HG03520 (cell line): Measurements from ENCODE around the gene GABRG3.

Experiments used
- ATAC-seq: cut with Tn5 transposase; IDR thresholded peaks from one replicate; pipeline ENCODE4 v1.9.1; 2021; ENCODE audit warnings: mild to moderate bottlenecking, moderate library complexity; ENCODE audit not compliant: unreplicated experiment

Gene GABRG3

DNA sequence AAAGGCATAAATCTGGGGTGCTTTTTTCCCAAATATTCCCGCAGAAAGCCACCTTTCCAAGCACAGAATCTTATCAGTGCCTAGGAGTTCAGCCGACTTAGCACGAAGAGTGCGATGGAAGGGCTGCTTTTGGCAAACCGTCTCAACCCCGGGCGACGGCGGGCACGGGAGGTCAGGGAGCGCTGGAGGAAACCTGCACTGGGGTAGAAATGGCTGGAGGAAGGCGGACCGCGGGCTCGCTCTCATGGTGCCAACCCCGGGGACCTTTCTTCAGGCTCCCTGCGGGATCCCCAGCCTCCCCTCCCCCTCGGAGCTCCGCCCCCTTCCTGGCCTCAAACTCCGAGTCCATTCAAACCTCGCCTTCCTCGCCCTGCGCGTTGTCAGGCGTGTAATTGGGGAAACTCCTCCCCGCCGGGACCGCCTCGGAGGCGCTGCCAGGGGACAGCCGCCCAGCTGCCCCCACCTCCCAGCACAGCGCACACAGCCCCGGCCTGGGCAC lies at the start of gene GABRG3:
GABRG3 (plus strand) TSS at position 470 of the 499 bp plus-strand sequence.
- no peak for ATAC-seq

DNA sequence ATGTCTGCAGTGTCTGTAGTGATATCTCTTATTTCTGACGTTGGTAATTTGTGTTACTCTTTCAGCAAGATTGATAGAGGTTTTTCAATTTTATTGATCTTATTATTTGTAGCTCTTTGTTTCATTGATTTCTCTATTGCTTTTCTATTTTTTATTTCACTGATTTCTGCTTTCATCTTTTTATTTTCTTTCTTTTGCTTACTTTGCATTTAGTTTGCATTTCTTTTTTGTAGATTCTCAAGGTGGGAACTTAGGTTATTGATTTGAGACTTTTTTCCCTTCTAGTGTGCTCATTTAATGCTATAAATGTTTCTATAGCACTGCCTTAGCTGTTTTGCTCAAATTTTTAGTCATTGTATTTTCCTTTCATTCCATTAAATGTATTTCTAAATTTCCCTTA lies 49.5 kb upstream of the GABRG3 start:
- ATAC-seq, result no peak

- ATAC-seq, result no peak
Measured at GRCh38 chr15:26926081-26926480, 44.9 kb upstream of the GABRG3 start.

DNA sequence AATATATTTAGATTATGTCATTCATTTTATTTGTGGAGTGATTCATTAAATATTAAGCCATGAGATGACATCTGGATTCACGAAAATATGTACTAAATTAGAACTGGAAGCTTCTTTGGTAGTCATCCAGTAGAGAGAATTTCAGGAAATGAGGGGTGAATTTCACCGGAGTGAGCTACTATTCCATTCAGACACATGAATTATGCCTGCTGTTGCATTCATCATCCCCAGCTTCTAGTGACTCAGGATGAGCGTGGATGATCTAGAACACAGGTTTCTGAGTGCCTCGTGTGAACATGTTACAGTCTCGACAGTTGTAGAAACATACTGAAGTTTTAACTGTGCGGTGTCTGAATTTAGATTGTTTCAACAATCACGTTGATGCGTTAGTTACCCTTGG lies 42.9 kb upstream of the GABRG3 start:
- no peak for ATAC-seq

DNA sequence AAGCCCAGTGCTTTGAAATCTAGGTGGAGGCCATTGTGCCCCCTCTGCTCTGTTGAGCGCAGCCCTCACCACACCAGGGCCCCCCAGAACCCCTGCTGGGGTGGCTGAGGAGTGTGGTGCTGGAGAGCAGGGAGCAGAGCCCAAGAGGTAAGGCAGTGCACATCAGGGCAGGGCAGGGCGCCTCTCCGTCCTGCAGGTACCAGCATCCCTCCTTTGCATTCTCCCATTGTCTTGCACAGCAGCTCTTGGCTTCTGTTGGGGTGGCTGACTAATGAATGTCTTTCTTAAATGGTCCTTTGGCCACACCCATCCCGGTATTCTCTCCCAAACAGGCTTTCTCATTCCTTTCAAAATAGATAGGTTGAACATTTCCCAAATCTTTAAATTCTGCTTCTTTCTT lies 41.4 kb upstream of the GABRG3 start:
- no peak for ATAC-seq

GRCh38 chr15:26934848-26935247 lies 36.1 kb upstream of the GABRG3 start:
- no peak for ATAC-seq

GRCh38 chr15:26935322-26935721 lies 35.7 kb upstream of the GABRG3 start:
- no peak for ATAC-seq

DNA sequence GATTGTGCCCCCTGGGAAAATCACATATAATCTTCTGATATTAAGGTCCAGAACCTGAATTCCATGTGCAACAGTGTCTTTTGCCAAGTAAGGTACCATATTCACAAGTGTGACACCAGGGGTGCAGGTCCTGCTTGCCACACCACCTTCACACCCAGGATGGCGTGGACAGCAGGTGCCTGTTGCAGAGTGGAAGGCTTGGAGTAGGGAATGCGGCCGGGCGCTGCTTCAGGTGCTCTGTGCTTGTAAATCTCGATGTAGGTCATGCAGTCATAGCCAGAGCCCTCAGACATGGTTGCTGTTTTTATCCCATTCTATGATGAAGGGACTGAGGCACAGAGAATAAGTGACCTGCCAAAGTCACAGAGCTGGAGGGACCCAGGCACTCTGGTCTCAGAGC lies 34.5 kb upstream of the GABRG3 start:
- ATAC-seq, result no peak

DNA sequence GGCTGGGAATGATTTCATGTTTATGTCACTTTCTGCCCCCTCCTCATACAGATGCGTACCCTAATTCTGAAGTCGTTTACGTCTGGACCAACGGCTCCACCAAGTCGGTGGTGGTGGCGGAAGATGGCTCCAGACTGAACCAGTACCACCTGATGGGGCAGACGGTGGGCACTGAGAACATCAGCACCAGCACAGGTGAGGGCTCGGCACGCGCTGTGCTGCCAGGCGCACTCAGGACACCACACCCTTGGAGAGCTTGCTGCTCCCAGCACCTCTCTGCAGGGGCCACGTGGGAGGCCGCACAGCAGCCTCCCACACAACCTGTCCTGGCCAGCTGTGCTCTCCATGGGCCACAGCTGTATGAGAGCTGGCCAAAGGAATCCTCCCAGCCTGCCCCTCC lies 33.8 kb upstream of the GABRG3 start:
- ATAC-seq, result no peak

DNA sequence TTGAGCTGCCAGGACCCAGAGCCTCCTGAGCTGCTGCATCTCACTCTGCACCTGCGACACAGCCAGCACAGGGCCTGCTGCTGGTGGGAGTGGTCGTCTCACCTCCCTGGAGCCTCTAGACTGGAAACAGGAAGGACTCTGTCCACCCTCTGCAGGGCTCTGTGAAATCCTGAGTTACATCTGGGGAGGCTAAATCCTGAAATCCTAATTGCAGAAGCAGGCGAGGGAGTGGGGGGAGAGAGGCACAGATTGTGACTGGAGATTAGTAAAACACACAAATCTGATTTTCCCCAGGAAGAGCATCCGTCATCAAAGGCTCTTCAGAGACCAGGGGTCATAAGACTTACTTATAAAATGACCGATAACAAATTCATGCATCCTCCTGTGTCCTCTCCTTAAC lies 31.6 kb upstream of the GABRG3 start:
- ATAC-seq, result no peak

GRCh38 chr15:26941489-26941888 lies 29.5 kb upstream of the GABRG3 start:
- ATAC-seq, result no peak

GRCh38 chr15:26943866-26944265 lies 27.1 kb upstream of the GABRG3 start:
- no peak for ATAC-seq

DNA sequence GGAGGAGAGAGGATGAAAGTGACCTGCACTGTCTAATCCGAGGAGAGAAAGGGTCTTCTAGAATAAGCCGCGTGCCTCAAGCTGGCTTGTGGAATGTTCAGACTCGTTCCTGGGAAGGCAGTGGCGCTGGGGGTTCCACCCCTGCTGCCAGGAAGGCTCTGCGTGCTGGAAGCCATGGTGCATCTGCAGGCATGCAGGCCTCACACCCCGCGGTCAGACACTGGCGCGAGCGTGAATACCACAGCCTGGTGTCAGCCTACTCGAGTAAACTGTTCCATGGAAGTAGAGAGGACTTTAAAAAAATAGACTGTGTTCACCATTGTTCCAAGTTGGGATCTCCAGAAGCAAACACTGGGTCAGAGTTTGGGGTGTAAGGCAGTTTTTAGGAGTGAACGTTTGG lies 25.9 kb upstream of the GABRG3 start:
- ATAC-seq, result no peak

GRCh38 chr15:26950001-26950400 lies 21.0 kb upstream of the GABRG3 start:
- ATAC-seq, result no peak

DNA sequence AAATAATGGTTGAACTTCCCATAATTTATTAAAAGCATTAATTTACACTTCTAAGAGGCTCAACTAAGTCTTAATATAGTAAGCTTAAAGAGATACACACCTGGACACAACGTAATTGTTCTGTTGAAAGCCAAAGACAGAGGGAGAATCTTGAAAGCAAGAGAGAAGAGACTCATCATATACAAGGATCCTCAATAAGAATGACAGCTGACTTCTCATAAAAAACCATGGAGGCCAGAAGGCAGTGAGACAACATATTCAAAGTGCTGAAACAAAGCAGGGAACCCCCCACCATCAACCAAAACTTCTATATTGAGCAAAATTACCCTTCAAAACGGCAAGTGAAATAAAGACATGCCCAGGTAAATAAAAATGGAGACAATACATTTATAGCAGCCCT lies 16.6 kb upstream of the GABRG3 start:
- no peak for ATAC-seq

DNA sequence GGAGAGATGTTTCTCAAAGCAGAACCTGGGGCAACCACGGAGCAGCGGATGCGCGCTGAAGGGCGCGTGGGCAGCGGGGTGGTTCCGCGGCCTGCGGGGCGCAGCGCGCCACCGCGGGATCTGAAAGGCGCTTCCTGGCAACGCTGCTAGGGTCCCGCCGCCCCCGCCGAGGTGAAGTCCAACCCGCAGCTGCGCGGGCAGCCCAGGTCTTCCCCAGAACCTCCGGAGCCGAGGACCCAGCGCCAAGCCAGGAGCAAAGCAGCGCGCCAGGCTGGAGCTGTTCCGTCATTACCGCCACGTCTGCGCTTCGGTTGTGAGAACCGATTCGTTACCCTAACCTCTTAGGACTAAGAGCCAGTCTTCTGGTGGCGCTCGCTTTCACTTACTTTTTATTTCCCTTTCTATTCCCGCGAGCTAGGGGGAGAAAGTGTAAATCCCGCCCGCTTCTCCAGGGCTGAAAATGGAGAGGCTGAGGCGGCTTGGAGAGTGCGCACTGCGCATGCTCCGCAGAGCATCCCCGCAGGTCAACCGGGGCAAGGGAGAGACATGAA lies 3.2 kb upstream of the GABRG3 start:
- no peak for ATAC-seq

DNA sequence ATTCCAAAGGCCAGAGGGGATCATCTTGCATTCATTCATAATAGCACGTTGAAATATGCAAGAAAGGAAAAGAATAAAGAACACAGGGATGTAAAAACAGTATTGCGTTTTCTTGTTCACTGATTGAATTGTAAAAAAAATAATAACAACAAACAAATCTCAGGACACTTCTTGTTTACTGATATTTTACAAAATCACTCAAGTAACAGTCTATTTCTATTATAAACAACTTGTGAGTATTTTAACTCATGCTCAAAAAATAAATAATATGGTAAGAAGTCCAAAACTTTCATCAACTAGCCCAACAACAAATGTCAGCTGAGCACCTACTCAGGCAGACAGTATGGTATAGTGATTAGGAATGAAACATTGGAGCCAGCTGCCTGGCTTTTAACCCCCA lies 2.2 kb upstream of the GABRG3 start:
- ATAC-seq, result no peak

GRCh38 chr15:26971271-26972018 lies 464 bp downstream of the GABRG3 start:
- no peak for ATAC-seq

DNA sequence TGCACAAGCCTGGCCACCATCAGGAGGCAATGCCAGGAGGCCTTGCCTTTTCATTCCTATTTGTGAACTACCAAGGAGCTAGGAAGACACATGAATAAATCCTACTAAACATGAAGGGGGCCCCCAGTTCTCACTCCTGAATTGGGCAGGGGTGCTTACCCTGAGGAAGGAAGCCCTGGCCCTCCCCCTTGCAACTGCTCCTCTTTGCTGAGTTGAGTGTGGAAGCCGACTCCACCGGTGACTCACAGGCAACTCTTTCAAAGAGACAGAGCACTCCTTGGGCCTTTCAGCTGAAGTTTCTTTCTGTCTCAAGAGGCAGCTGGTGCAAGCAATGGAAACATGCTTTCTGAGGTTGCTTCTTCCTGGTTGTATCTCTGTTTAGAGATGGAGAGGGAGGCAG lies 1.7 kb downstream of the GABRG3 start:
- no peak for ATAC-seq

- no peak for ATAC-seq
Measured at GRCh38 chr15:26974120-26974780, 3.3 kb downstream of the GABRG3 start.

DNA sequence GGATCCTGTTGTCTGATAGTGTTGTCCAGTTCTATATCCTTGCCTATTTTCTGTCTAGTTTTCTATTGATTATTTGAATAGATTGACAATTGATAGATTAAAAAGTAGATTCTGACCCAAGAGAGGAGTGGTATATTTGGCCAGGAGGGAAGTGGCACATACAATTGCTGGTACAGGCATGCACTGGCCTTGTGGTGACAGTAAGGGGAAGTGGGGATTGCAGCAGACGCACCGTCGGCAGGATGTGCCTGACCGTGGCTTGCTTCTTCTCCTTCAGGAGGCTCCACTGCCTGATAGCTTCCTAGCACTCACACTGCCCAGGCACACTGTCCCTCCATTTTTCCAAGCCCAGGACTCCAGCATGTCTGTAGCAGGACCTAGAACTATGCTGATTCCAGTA lies 10.5 kb downstream of the GABRG3 start:
- no peak for ATAC-seq

- no peak for ATAC-seq
Measured at GRCh38 chr15:26983822-26984221, 12.8 kb downstream of the GABRG3 start.
